ENCODE data around the gene OR51D1.

The OR51D1 gene, protein sequence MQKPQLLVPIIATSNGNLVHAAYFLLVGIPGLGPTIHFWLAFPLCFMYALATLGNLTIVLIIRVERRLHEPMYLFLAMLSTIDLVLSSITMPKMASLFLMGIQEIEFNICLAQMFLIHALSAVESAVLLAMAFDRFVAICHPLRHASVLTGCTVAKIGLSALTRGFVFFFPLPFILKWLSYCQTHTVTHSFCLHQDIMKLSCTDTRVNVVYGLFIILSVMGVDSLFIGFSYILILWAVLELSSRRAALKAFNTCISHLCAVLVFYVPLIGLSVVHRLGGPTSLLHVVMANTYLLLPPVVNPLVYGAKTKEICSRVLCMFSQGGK

DNA sequence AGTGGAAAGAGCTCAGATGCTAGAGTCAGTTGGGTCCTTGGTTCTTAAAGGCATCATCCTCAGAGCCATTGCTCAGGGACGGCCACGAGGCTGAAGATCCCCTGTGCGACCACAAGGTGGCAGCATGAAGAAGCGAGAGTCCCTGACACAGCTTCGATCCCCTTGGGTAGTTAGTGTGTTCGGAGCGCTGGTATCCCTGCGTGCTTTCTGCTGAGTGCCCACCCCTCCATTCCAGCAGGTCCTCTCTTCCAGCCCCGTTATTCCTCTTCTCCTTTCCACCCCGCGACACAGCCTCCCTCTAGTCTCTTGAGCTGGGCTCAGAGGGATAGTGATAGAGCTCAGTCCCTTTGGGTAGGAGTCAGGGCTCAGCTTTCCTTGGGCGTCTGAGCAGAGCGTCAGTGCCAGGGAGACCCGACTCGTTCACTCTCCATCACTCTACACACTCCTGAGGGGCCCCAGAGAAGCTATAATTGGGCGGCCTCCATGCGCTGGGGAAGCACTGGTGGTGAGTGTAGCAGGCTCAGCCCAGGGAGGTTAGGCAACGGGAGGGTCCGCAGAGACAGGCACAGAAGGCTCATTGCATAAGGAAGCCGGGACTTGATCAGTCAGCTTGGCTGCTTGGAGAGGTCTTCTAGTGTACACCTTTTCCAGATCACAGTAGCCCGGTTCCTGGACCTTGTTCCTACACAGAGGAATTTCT lies at the start of gene OR51D1:
TSS of gene OR51D1 (plus strand) at position 516 of the 700 bp plus-strand sequence. CDS start 2,314 bp downstream, outside the sequence.
- peak; percentile 68 for DNase-seq

DNA sequence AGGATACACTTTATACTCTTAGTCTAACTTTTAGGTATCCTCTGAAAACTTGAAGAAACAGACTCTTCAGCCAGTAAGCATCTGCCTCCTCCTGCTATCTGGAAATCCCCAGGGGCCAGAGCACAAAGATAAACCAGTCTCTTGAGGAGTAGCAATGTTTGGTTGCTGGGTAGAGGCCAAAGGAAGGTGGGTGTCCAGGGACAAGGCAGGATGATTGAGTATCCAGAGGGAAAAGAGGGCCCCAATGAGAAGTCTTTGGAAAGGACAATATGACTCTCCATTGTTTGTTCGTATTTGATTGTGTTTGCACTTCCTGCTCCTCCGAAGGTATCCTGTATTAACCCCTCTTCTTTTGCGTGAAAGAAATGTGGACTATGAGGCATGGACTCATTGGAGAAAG lies 48.3 kb upstream of the OR51D1 start:
- no peak for DNase-seq

DNA sequence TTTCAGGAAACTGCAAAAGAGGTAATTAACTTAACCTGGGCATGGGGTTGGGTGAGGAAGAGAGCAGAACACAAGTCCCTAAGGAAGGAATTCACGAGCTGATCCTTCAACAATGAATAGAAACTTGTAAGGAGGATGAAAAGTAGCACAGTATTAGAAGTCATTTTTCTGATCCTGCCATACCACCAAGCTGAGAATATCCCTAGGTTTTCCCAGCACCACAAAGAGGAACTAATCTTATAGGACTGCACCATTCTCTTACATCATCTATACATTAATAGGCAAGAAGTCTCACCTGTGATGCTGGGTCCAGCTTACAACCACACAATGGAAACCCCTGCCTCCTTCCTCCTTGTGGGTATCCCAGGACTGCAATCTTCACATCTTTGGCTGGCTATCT lies 43.5 kb upstream of the OR51D1 start, which contains the start of gene OR52I1:
TSS of gene OR52I1 (plus strand) at position 301 of the 400 bp plus-strand sequence. CDS start at position 301, 0 bp downstream.
- DNase-seq: no peak

DNA sequence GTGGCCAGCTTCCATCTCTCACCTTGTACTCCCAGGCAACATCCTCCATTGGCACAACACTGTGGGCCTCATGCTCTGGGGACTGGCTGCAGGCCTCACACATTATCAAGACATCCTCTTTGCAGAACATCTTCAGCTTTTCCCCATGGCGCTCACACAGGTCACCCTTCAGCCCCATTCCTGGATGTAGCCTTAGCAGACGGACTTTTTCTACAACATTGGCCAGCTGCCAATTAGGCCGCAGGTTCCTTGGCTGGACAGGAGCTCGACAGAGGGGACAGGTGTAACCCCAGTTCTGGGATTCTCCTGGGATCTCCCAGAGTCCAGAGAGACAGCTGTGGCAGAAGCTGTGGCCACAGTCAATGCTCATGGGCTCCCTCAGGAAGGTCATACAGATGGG lies 32.2 kb upstream of the OR51D1 start:
- no peak for DNase-seq

DNA sequence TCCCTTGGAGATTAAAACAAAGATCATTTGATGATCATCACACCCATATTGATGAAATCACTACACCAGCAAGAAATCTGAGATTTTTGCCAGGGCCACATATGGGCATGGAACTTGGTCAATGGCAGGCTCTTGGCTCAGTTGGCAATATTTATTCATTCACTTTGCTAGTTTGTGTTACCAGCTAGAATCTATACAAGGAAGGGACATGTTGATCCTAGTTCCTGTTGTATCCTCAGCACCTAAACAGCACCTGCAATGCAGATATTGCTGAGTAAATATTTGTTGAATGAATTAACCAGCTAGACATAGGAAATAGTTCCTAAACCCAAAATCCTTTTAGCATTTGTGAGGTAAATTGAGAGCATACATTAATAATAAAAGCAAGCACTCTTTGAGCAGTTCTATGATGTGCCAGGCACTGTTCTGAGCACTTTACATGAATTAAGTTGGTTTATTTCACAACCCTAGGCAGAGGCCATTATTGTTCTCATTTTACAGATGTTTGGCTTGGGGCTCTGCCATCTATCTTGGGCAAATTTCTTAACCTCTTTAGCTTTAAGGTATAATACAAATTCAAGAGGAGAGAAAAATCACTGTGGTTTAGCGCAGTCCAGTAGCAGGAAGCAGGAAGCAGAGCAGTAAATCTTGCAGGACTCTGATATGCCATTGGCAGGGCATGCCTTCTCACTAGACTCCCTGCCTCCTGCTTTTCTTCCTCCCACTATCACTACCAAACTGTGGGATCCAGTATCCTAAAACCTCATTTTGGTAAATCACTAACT lies 30.9 kb upstream of the OR51D1 start:
- no peak for DNase-seq

DNA sequence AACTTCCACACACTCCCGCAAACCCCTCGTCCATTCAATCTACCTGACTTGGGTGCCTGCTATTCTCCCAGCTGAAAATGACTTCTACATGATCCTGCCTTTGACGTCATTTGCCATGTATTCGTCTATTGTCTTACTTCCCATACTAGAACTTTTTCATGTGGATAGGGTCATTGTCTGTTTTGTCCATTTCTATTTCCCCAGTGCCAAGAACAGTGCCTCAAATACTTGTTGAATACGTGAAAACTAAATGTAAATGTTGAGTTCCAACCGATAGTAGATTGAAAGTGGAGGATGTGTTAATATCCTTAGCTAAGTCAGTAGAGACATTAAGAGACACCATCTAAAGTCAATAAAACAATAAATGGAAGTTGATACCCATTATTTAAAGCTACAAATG lies 30.2 kb upstream of the OR51D1 start:
- DNase-seq: no peak

DNA sequence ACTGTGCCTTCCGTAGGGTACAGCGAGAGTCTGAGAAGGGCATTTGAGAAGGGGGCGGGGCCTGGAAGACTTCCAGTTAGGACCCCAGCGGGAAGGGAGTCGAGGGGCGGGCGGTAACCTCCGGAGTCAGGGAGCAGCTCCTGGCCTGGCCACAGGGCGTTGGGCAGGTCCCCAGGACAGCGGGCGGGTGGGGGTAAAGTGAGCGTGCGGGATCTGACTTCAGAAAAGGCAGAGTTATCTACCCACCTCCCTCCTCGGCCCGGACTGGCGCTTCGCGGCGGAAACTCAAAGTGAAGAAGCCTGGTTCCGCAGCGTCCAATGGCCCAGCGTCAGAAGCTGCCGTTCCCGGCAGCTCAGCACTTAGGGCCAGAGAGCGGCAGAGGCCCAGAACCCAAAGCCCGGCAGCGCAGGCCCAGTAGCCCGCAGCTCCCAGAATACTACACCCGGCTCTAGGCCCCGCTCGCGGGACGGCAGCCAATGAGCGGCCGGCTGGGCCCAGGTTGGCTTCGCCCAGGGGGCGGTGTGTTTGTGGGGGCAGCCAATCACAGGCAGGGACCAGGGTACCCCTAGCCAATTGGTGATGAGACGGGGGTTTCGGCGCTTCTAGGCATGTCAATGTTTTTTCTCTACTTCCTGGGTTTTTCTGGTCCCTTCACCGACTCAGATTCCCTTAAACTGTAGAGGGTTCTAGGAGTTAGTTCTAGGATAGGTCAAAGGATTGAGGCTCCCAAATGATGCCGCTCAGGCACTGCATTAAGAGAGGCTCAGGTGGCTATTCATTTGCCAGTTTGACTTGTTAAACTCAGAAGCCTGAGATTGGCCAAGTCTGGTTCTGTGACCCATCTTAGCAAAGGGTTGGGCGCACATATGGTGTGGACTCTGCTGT lies 29.3 kb upstream of the OR51D1 start, which contains the start of gene TRIM68:
TSS of gene TRIM68 (minus strand) at position 451 of the 886 bp plus-strand sequence. CDS start 2,727 bp downstream, outside the sequence.
- DNase-seq: peak; percentile 96

DNA sequence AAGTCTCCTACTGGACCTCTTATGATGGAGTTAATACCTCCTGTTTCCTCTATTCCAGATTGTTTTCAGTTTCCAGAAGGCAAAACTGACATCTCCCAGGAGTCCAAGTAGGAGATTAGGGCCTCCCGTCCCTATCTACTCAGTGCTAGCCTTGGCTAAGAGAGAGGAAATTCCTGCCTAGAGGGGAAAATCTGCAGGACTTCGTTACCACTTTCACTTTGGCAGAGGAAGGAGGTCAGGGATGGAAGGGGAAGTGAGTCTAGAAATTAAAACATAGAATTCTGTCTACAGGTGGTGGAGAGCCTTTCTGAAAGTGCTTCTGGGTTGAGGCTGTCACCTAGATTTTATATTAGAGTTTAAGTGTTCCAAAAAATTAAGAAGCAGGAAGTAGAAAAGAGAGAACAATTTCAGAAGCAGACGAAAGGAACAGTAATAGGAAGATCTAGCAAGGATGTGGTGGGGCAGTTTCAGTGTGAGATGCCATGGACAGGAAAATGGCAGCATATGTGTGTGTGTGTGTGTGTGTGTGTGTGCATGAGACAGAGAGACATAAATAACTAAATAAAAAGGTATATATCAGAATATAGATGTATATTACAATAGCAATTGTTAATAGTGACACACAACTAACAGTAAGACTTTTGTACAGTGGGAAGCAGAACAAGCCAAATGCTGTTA lies 26.9 kb upstream of the OR51D1 start:
- DNase-seq: no peak

DNA sequence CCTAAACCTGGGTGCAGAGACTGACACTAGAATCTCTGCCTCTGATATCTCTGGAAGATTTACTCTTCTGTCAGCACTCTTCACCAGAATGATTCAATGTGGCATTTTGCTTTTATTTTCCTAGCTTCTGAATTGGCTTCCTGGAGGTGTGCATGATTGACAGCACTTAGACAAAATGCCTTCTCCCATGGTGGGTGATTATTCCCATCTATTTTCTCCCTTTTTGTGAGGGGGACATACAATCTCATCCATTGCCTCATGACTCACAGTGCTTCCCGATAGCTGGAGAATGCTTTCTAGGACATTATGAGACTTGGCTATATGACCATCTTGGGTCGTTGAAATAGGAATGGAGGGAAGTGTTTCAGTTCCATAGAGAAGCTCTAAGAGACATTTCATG lies 25.3 kb upstream of the OR51D1 start:
- no peak for DNase-seq

DNA sequence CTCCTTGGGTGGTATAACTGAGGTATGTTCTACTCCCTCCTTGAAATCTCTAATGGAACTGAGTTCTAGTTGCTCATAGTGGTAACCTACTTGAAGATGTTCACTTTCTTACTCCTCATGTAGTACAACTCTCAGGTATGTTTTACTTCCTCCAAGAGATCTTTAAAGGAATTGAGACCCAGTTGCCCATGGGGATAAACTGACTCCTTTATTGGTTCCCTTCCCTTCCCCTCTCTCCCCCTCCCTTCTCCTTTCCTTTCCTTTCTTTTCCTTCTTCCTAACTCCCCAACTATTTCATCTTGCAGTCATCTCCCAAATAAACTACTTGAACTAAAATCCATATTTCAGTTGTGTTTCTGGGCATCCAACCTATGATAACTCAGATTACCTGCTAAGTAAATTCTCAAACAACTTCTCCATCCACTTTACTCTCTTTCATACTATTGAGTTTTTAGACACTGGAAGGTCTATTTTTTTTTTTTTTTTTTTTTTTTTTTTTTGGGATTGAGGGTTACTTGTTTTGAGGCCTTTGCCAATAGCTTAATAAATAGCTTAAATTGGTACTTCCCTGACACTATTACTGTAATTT lies 21.3 kb upstream of the OR51D1 start:
- no peak for DNase-seq

DNA sequence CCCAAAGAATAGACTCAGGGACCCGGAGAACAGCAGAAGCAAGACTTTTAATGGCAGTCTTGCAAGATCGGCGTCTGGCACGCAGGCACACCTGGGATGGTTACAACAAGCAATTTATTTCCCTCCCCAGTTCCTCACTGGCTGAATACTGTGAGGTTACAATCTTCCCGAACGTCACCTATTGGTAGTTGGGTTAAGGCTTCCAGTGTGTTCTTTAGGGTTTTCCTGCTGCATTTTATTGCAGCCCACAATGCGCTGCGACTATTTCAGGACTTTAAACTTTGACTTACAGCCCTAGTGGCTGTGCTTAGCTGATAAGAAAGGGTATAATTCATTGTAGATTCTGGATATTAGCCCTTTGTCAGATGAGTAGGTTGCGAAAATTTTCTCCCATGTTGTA lies 17.8 kb upstream of the OR51D1 start:
- no peak for DNase-seq

DNA sequence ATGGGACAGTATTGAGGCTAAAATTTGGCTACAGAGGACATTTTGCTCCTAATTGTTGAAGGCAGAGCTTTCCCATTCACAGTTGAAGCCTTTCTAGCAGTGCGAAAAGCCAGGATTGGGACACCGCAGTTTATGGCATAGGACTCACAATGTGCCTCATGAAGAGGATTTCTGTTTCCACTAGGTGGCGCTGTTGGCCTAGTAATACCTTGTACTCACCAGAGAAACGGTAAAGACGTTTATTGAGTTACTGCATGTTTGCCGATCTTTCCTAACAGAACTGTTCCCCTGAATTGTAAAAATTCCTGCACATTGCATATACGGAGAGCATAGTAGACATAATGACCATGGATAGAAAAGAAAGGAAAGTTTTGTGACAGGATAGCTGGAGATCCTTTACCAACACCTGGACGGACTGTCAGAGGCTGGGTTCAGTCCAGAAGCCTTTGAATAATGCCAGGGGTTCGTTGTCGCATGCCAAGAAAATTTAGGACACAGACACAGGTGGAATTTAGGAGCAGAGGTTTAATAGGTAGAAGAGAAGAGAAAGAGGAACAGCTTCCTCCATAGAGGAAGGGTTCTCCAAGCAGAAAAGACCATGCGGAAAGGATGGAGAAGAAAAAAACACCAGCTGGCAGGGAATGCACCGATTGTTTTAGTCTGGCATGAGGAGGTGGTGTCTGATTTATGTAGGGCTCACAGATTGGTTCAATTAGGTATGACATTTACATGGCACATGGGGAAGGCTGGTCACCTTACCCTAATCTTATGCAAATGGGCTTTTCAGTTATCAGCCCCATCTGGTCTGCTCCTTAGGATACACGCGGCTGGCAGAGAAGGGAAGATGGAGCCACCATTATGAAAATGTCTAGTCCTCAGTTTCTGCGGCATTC lies 10.8 kb upstream of the OR51D1 start:
- DNase-seq: peak; percentile 19

DNA sequence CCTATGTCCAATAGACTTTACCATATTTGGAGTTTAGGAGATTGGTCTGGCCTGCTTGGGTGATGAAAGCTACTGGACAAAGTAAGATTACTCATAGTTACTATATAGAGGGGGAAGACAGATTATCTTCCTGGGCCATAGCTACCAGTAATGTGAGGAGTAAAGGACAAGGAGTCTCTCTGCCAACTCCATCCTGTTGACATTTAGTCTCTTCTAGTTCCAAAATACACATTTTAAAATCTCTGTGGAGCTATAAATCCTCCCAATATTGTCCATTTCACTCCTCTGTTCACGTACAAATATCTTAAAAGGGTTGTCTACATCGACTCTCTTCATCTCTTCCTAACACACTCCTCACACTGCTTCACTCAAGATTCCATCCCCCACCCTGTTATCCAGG lies 1.1 kb upstream of the OR51D1 start:
- DNase-seq: no peak

DNA sequence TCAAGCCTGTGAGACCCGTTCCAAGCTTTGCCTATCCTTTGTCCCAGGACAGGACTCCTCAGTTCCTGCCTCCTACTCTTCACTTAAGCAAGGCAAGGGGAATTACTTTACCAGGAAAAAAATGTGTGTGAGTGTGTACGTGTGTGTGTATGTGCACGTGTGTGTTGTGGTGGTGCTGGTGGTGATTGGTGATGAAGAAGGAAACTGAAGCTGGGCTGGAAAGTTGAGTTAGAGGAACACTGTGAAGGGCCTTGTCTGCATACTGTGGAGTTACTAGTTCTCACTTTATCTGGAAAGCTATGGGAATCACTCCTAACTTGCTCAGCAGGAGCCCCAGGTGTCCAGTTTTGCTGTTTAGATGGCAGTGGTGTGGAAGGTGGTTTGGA lies 378 bp downstream of the OR51D1 start:
- DNase-seq: no peak

DNA sequence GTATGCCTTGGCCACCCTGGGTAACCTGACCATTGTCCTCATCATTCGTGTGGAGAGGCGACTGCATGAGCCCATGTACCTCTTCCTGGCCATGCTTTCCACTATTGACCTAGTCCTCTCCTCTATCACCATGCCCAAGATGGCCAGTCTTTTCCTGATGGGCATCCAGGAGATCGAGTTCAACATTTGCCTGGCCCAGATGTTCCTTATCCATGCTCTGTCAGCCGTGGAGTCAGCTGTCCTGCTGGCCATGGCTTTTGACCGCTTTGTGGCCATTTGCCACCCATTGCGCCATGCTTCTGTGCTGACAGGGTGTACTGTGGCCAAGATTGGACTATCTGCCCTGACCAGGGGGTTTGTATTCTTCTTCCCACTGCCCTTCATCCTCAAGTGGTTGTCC lies 2.7 kb downstream of the OR51D1 start:
- no peak for DNase-seq

DNA sequence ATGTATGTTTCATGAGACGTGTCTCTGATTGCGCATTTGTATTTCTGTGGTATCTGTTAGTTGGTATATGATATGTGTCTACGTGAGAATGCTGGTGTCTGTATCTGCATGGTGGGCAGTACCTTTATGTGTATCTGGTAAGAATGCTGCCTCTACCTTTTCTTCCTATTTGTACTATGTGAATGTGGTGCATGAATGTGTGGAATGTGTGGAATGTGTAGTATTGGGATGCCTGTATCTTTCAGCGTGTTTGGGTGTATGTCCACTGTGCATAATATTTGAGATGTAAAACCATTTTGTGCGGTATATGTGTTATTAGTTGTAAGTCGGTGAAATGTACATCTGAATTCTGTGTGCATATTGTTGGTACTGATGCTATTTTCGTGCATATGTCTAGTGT lies 4.2 kb downstream of the OR51D1 start:
- DNase-seq: no peak

DNA sequence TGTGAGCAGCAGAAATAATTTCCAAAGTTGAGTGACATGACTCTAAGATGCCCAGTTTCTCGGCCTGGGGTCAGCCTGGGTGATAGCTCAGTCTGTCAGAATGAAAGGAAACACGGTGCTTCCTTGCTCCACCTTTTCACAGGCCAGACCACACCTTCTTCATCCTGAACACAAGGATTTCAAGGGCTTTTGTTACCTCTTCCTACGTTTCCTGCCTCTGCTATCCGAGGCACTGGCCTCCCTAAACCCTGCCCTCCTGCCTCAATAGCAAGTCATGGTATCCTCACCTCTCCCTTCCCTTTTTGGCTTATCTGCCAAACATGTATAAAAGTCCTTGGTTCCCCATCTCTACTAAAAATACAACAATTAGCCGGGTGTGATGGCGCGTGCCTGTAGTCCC lies 4.8 kb downstream of the OR51D1 start:
- no peak for DNase-seq

DNA sequence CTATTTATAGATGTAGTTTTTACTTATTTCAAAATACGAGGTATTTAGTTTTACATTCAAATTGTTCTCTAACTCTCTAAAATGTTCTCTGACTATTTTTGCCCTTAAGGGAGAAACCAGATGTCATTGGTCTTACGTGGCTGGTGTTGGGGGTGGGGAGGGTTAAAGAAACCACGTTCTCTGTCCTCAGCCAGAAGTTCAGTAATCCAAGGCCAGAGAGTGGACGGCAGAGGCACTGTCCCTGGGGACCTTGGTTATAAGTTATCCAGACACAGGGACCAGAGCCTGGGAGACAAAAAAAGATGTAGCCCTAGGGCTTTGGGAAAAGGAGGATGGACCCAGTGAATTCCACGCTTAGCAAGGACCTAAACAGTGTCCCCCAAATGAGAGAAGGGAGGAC lies 5.8 kb downstream of the OR51D1 start:
- no peak for DNase-seq

DNA sequence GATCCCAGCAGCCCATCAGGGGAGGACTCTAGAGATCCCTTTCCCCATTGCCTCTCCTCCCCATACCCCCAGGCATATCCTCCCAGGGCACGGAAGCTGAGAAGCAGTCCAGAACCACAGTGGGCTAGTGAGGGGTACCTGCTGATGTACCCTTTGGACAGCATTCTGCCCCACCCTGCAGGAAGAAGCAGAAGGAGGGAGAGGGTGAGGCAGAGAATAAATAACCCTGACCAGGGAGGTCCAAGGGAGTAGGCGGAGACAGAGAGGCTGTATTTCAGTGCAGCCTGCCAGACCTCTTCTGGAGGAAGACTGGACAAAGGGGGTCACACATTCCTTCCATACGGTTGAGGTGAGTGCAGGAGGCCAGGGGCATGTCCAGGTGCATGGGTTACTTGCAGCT lies 6.4 kb downstream of the OR51D1 start, which contains the start of gene OR51E1:
TSS of gene OR51E1 (plus strand) at position 301 of the 400 bp plus-strand sequence. CDS start 8,545 bp downstream, outside the sequence.
- DNase-seq: no peak

DNA sequence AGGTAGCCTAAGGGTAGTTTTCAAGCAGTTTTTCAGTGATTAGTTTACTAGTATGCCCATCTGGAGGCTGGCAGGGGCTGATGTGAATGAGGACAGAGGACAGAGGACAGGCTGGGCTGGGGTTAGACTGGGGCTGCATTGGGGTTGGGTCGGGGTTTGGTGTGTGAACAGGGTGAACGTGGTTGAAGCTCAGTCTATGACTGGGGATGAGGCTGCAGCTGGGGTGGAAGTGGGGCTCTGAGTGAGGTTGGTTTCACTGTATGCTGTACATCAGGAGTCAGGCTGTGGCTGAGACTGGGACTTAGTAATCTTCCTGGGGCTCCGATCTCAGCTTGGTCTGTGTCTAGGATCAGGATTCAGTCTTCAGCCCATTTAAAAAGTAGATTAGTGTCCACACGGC lies 7.0 kb downstream of the OR51D1 start:
- no peak for DNase-seq

Measured in activated naive CD4-positive, alpha-beta T cell treated with anti-CD3 and anti-CD28 coated beads, Interleukin-2, amount 50 U/mL, for 16 hours (primary cell).